AG04450 (cell line): ENCODE measurements around the gene ACSM2B. TPM values are rescaled to one million over a fixed set of nuclear protein-coding genes. Genes with fewer than 3 reads are reported as not detected.

Experiments
- CTCF ChIA-PET: fragments of 300-600, 350-600 bp; formaldehyde crosslinking; extraction: SDS; loops from one replicate; lab custom pipeline; 2022; ENCODE audit warnings: antibody characterized with exemption, inconsistent platforms; lab: Charles Lee
- POLR2A ChIA-PET: fragments of 350-600 bp; formaldehyde crosslinking; extraction: SDS; loops from one replicate; lab custom pipeline; 2021; ENCODE audit warnings: antibody characterized with exemption, inconsistent platforms; lab: Yijun Ruan, JAX
- DNase-seq: peaks from one replicate; pipeline ENCODE4 v3.0.0-alpha.2; 2011; ENCODE audit warnings: low read depth, low spot score
- H3K27ac ChIP-seq: one replicate; pipeline ENCODE4 v1.5.1; 2012; ENCODE audit warnings: low read depth, low read length, control low read depth
- H3K27me3 ChIP-seq: one replicate; pipeline ENCODE4 v1.6.0; 2012; ENCODE audit warnings: low read length; ENCODE audit not compliant: control insufficient read depth, insufficient read depth
- H3K4me3 ChIP-seq: 2 replicates; pipeline ENCODE4 v1.5.1; 2011; ENCODE audit warnings: mild to moderate bottlenecking, low read depth, low read length, control low read depth
- H3K9me3 ChIP-seq: 2 replicates; pipeline ENCODE4 v1.5.1; 2012; ENCODE audit warnings: low read length; ENCODE audit not compliant: control insufficient read depth, insufficient read depth
- CTCF ChIP-seq: IDR thresholded peaks from 2 replicates; pipeline ENCODE4 v1.5.1; 2011; ENCODE audit warnings: low read depth, low read length, control low read depth, inconsistent platforms
- polyA plus RNA-seq: library from polyadenylated mRNA; depleted of rRNA; stranded (reverse); fragments of >200 nt; gene quantifications from 2 replicates; pipeline ENCODE4 v1.2.3, GENCODE V29; 2011

Gene ACSM2B
- polyA plus RNA-seq, 1 experiment: not detected

- no peak for DNase-seq
- ChIA-PET POLR2A (no interaction called here), CTCF (no interaction called here)
- H3K27ac ChIP-seq: no peak overlapping the region
- H3K9me3 ChIP-seq: peaks cover 46% of the 10 kb centered on the region
- no peaks in the 10 kb centered on the region for H3K27me3 ChIP-seq
- no peak overlapping the region for H3K4me3 ChIP-seq
- TF ChIP-seq CTCF: no peak
Observed at GRCh38 chr16:20613481-20614185, 37.5 kb upstream of the ACSM2B start.

GRCh38 chr16:20612551-20613480, 36.6 kb upstream of the ACSM2B start:
- H3K4me3 ChIP-seq: no peak overlapping the region
- H3K27ac ChIP-seq: no peak overlapping the region
- POLR2A ChIA-PET: no interaction called here
- TF ChIP-seq CTCF: no peak
- H3K9me3 ChIP-seq: peaks cover 46% of the 10 kb centered on the region
- H3K27me3 ChIP-seq: no peaks in the 10 kb centered on the region
- DNase-seq: no peak
- CTCF ChIA-PET: no interaction called here

GRCh38 chr16:20611975-20612481, 35.9 kb upstream of the ACSM2B start:
- ChIA-PET CTCF (no interaction called here), POLR2A (no interaction called here)
- no peak for DNase-seq
- no peak overlapping the region for H3K4me3 ChIP-seq
- H3K9me3 ChIP-seq: peaks cover 46% of the 10 kb centered on the region
- H3K27ac ChIP-seq: no peak overlapping the region
- no peak for TF ChIP-seq CTCF
- H3K27me3 ChIP-seq: no peaks in the 10 kb centered on the region

GRCh38 chr16:20611350-20611902, 35.3 kb upstream of the ACSM2B start:
- no peak for TF ChIP-seq CTCF
- CTCF ChIA-PET: no interaction called here
- DNase-seq: no peak

More at GRCh38 chr16:20611350-20611902, 35.3 kb upstream of the ACSM2B start:
- Histone ChIP-seq H3K4me3 (no peak overlapping the region), H3K9me3 (peaks cover 46% of the 10 kb centered on the region), H3K27ac (no peak overlapping the region), H3K27me3 (no peaks in the 10 kb centered on the region)
- POLR2A ChIA-PET: no interaction called here
